Spleen (tissue), 11 donors: ENCODE data around the gene MMP13. TPM values are rescaled to one million over a fixed set of nuclear protein-coding genes. Genes with fewer than 3 reads are reported as not detected.

ENCODE experiments used
- DNase-seq: peaks from one replicate; pipeline ENCODE4 v3.0.0-alpha.2; 2020
- H3K27ac ChIP-seq, 8 donors: fragments of 200-600 bp; sonication (generic) in 7 of 8; 1 replicate in 4 of 8; 2 replicates in 4 of 8; pipeline versions ENCODE4 v1.5.0 to v1.8.0; 2016 to 2021; ENCODE audit warnings: inconsistent platforms in 4 of 8, mild to moderate bottlenecking in 4 of 8, moderate library complexity in 1 of 8
- H3K27me3 ChIP-seq, 7 donors: fragments of 200-600 bp; sonication (generic) in 6 of 7; replicated peaks in 1 of 7; 1 replicate in 4 of 7; 2 replicates in 3 of 7; pipeline versions ENCODE4 v1.5.0 to v1.8.0; 2016 to 2021; ENCODE audit warnings: inconsistent platforms in 3 of 7, mild to moderate bottlenecking in 1 of 7
- H3K36me3 ChIP-seq, 6 donors: fragments of 200-600 bp; sonication (generic) in 5 of 6; 1 replicate in 4 of 6; 2 replicates in 2 of 6; pipeline versions ENCODE4 v1.5.0 to v1.8.0; 2016 to 2021; ENCODE audit warnings: inconsistent platforms in 2 of 6
- H3K4me1 ChIP-seq, 6 donors: fragments of 200-600 bp; sonication (generic) in 5 of 6; 1 replicate in 3 of 6; 2 replicates in 3 of 6; pipeline versions ENCODE4 v1.5.0 to v1.8.0; 2016 to 2021; ENCODE audit warnings: inconsistent platforms in 3 of 6
- H3K4me3 ChIP-seq, 8 donors: fragments of 200-600 bp; sonication (generic) in 7 of 8; 1 replicate in 4 of 8; 2 replicates in 4 of 8; pipeline versions ENCODE4 v1.5.0 to v1.8.0; 2016 to 2021; ENCODE audit warnings: inconsistent platforms in 4 of 8, mild to moderate bottlenecking in 4 of 8, moderate library complexity in 2 of 8
- H3K9me3 ChIP-seq, 8 donors: fragments of 200-600 bp; sonication (generic) in 7 of 8; 1 replicate in 4 of 8; 2 replicates in 4 of 8; pipeline versions ENCODE4 v1.5.0 to v1.8.0; 2016 to 2021; ENCODE audit warnings: inconsistent platforms in 4 of 8
- CTCF ChIP-seq, 11 experiments: fragments of 200-600 bp in 7 of 11; fragments of 450-650 bp in 4 of 11; sonication (generic) in 4 of 11; IDR thresholded peaks in 8 of 11; conservative IDR thresholded peaks in 3 of 11; 1 replicate in 7 of 11; 2 replicates in 4 of 11; pipeline versions ENCODE4 v1.4.0 to v1.8.0; 2016 to 2021; ENCODE audit warnings: antibody characterized with exemption in 11 of 11, inconsistent platforms in 4 of 11, mild to moderate bottlenecking in 1 of 11
- POLR2A ChIP-seq, 3 donors: fragments of 450-650 bp; IDR thresholded peaks; one replicate each; pipeline ENCODE4 v1.5.1; 2017; ENCODE audit warnings: antibody characterized with exemption in 3 of 3, mild to moderate bottlenecking in 1 of 3
- POLR2AphosphoS5 ChIP-seq, 3 donors: sonication (generic); formaldehyde crosslinking; IDR thresholded peaks; one replicate each; pipeline ENCODE4 v1.5.1; 2017; ENCODE audit warnings: antibody characterized with exemption in 3 of 3
- WGBS, 5 donors: extraction: QIAGEN DNeasy Blood & Tissue Kit in 3 of 5; methylation state at CpG; one replicate each; pipeline versions ENCODE4 v1.1.5 to v1.1.7; 2013 to 2018; 5-methylcytosine and 5-hydroxymethylcytosine counted together
- intact Hi-C: fragments of 100-400 bp; cut with DNase I; formaldehyde crosslinking; loops from one replicate; pipeline ENCODE4 v1.15.0; 2023; ENCODE audit warnings: low total_unique reads
- polyA plus RNA-seq, 3 donors: library from polyadenylated mRNA; stranded (reverse); fragments of 200-250 nt; gene quantifications; one replicate each; pipeline ENCODE4 v1.2.1, GENCODE V29; 2013
- total RNA-seq, 7 donors: library from RNA; depleted of rRNA in 3 of 7; stranded (reverse); fragments of >200 nt in 3 of 7; fragmentation: NEBNext Ultra II Directional in 4 of 7; extraction: Animal tissue kit (Norgen Biotek cat#: 25700) in 4 of 7; gene quantifications; one replicate each; pipeline versions ENCODE4 v1.1.0 to v1.2.1, GENCODE V29; 2016 to 2021
- donor health status: healthy with polysubstance abuse.
- donor health status: DM: no; HTN: no; CAD: no; lungs with moderate emphysema.
- donor health status: DM: no; HTN: no; CAD: no.
- donor health status: Bipolar disorder and iron deficiency.
- donor health status: healthy.
- donor health status: DM: no; HTN: no; CAD: no.
- donor health status: DM: yes; HTN: yes; CAD: no.

Gene MMP13
- total and polyA plus RNA-seq, 10 donors, result not detected

DNA sequence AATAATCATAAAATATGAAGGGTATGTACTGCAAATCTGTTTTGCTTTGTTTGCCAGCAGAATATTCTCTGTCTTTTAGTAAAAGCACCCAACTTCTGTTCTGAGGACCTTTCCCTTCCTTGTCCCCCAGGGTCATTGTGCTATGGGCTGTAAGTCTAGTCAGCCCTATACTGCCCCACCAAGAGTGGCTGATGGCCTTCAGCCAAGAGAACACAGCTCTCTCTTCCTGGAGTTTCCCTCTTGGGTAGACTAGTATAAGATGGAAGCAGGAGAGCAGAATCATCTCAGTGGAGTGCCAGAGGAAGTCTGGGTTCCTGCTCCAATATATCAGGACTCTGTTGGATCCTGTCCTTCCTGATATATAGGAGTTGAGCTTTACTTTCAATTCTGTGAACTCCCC, 29.0 kb downstream of the MMP13 start:
- Histone ChIP-seq H3K36me3 (no peaks in the 10 kb centered on the region), H3K9me3 (no peaks in the 10 kb centered on the region), H3K4me3 (no peak overlapping the region), H3K4me1 (peaks cover 0 to 6% (median 1%) of the 10 kb centered on the region in 6 donors), H3K27me3 (no peaks in the 10 kb centered on the region), H3K27ac (peak overlapping the region in 1 of 8 donors; percentile 59)
- TF ChIP-seq CTCF (IDR thresholded peaks at IDR 0.05 in 8 of 11, conservative IDR thresholded peaks at IDR 0.05 in 3 of 11) (no peak), POLR2A (IDR thresholded peaks at IDR 0.05) (no peak), POLR2AphosphoS5 (IDR thresholded peaks at IDR 0.05) (no peak)
- intact Hi-C loops, result no loop called here
- no peak for DNase-seq

DNA sequence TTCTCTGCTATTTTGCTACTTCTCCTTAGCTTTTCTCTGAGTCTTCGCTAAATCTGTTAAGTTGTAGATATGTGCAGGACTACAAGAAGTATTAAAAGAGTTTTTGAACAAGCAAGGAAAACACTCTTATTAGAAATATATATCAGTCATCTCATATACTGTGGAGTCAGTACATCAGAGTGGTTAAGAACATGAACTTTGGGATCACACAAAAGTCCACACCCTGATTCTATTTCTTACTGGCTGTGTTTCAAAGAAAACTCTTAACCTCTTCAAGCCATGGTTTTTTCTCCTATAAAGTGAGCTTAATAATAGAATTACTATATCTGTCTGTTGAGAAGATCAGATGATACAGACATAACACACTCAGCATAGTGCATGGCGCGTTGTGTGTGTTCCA, 29.5 kb downstream of the MMP13 start:
- TF ChIP-seq POLR2A (IDR thresholded peaks at IDR 0.05) (no peak), CTCF (IDR thresholded peaks at IDR 0.05 in 8 of 11, conservative IDR thresholded peaks at IDR 0.05 in 3 of 11) (no peak), POLR2AphosphoS5 (IDR thresholded peaks at IDR 0.05) (no peak)
- DNase-seq, result no peak
- 93 to 99% (median 95%) methylated on average over 3 of the region's 3 CpGs for WGBS, 5 donors
- Histone ChIP-seq H3K27ac (peak overlapping the region in 1 of 8 donors; percentile 59), H3K36me3 (no peaks in the 10 kb centered on the region), H3K4me3 (no peak overlapping the region), H3K4me1 (peaks cover 0 to 8% (median 1%) of the 10 kb centered on the region in 6 donors), H3K9me3 (no peaks in the 10 kb centered on the region), H3K27me3 (no peaks in the 10 kb centered on the region)
- intact Hi-C loops, result no loop called here

GRCh38 chr11:102924851-102925380, 30.6 kb downstream of the MMP13 start:
- intact Hi-C loops, result no loop called here
- Histone ChIP-seq H3K27me3 (no peaks in the 10 kb centered on the region), H3K4me3 (no peak overlapping the region), H3K36me3 (no peaks in the 10 kb centered on the region), H3K4me1 (peaks cover 0 to 16% (median 3%) of the 10 kb centered on the region in 6 donors), H3K27ac (peak overlapping the region in 4 of 8 donors; percentile 19 to 59 (median 26)), H3K9me3 (no peaks in the 10 kb centered on the region)
- WGBS, 5 donors, result 32 to 46% (median 41%) methylated on average over 6 of the region's 6 CpGs
- no peak for DNase-seq
- no peak for TF ChIP-seq POLR2AphosphoS5 (IDR thresholded peaks at IDR 0.05)
- no peak for TF ChIP-seq POLR2A (IDR thresholded peaks at IDR 0.05)
- no peak for TF ChIP-seq CTCF (IDR thresholded peaks at IDR 0.05 in 8 of 11, conservative IDR thresholded peaks at IDR 0.05 in 3 of 11)

GRCh38 chr11:102921587-102922220, 33.8 kb downstream of the MMP13 start:
- Histone ChIP-seq H3K4me1 (peaks cover 0 to 19% (median 2%) of the 10 kb centered on the region in 6 donors), H3K36me3 (no peaks in the 10 kb centered on the region), H3K4me3 (no peak overlapping the region), H3K27me3 (no peaks in the 10 kb centered on the region), H3K27ac (peak overlapping the region in 2 of 8 donors; percentile 59 to 77), H3K9me3 (no peaks in the 10 kb centered on the region)
- intact Hi-C loops, result no loop called here
- DNase-seq, result no peak
- TF ChIP-seq POLR2AphosphoS5 (IDR thresholded peaks at IDR 0.05) (no peak), POLR2A (IDR thresholded peaks at IDR 0.05) (no peak), CTCF (IDR thresholded peaks at IDR 0.05 in 8 of 11, conservative IDR thresholded peaks at IDR 0.05 in 3 of 11) (no peak)
- WGBS, 5 donors, result 24 to 37% (median 32%) methylated on average over 3 of the region's 3 CpGs
